ENCODE results near the gene TICAM1.

GRCh38 chr19:4879041-4879440 lies 47.5 kb upstream of the TICAM1 start:
- TF ChIP-seq, protein P1, sequence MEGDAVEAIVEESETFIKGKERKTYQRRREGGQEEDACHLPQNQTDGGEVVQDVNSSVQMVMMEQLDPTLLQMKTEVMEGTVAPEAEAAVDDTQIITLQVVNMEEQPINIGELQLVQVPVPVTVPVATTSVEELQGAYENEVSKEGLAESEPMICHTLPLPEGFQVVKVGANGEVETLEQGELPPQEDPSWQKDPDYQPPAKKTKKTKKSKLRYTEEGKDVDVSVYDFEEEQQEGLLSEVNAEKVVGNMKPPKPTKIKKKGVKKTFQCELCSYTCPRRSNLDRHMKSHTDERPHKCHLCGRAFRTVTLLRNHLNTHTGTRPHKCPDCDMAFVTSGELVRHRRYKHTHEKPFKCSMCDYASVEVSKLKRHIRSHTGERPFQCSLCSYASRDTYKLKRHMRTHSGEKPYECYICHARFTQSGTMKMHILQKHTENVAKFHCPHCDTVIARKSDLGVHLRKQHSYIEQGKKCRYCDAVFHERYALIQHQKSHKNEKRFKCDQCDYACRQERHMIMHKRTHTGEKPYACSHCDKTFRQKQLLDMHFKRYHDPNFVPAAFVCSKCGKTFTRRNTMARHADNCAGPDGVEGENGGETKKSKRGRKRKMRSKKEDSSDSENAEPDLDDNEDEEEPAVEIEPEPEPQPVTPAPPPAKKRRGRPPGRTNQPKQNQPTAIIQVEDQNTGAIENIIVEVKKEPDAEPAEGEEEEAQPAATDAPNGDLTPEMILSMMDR (conservative IDR thresholded peaks at IDR 0.05; ENCODE audit: low read depth in 2 of 2): no peak
- TF ChIP-seq CREB1 (CRISPR knock-in tag; IDR thresholded peaks at IDR 0.05; ENCODE audit: low read depth): no peak
- TF ChIP-seq REST (IDR thresholded peaks at IDR 0.05; ENCODE audit: unreplicated experiment): no peak
- no peak for TF ChIP-seq EZH2 (IDR thresholded peaks at IDR 0.05; ENCODE audit: low read depth, unreplicated experiment)
- TF ChIP-seq POLR2AphosphoS5 (IDR thresholded peaks at IDR 0.05; ENCODE audit: low read depth): no peak

Measured in GM23338 (cell line).